HG03571 (cell line): Measurements from ENCODE around the gene SCLT1.

ENCODE experiments used
- ATAC-seq: cut with Tn5 transposase; IDR thresholded peaks from one replicate; pipeline ENCODE4 v1.9.1; 2021; ENCODE audit not compliant: unreplicated experiment

SCLT1 gene

DNA sequence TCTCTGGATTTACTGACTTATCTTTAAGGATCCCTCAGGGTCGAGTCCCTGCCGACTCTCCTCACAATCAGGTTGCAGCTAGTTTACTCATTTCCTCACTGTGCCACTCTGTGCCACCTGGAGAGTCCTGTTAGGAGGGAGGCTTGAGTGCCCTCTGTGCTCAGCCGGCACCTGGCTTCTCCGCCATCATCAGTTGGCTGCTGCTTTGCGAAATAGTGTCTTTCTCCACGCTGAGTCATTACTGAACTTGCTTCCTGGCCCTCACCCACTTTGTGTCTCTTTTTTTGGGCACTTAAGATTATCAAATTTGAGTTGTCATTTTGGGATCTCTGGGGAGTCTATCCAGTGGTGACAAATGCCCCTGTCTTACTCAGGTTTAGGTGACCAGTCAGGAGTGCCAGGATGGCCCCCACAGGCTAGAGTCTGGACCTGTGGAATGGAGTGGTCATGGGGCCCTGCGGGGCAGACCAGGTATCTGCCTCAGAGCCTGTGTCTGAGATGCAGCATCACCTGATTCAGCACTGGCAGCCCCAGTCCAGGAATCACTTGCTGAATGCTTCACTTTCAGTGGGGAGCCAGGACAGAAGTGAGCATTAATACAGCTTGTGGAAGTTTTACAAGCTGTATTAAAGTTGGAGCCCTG lies 246.1 kb downstream of the SCLT1 start:
- ATAC-seq = no peak

- ATAC-seq = no peak
Observed at GRCh38 chr4:128846063-128846462, 247.3 kb downstream of the SCLT1 start.

GRCh38 chr4:128844931-128845330 lies 248.4 kb downstream of the SCLT1 start:
- ATAC-seq = no peak

DNA sequence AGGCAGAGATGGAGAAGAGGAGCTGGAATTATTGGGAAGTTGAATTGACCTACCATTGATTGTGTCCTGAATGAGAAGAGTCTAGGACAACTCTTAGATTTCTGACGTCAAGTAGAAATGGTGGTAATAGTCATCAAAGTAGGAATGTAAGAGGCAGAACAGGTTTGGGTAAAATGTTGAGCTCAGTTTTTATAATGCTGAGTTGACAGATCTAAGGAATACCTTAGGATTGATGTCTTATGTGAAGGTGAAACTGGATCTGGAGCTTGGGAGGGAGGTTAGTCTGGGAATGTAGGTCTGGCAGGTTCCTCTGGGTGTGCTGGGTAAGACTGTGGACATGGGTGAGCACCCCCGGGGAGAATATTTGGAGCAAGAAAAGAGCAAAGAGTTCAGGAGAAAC lies 251.9 kb downstream of the SCLT1 start:
- no peak for ATAC-seq

DNA sequence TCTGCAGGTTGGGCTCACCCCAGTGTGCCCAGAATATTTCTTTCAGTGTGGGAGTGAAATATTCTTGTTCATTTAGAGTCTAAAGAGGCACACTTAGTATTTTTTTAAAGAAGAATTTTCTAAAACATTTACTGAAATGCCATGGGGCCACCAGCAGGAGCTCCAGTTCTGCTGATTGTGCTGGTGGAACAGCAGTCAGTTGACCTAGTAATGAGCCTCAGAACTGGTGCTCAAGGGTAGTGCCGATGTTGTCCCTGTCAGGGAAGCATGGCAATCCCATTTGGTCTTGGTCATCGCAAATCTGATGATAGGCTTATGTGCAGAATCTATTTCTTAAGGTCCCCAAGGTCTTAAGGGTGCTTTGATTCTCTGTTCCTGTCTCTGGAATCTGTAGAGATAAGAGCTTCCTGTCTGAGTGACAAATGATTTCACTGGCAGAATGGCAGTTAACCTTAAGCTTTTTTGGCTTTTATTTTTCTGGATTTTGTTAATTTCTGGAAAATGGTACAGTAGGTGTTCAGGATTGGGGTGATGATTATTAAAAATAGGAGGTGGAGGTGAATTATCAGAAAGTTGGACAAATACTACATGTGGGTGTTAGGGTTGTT lies 252.5 kb downstream of the SCLT1 start:
- ATAC-seq = no peak

GRCh38 chr4:128837679-128838078 lies 255.7 kb downstream of the SCLT1 start:
- ATAC-seq = no peak

DNA sequence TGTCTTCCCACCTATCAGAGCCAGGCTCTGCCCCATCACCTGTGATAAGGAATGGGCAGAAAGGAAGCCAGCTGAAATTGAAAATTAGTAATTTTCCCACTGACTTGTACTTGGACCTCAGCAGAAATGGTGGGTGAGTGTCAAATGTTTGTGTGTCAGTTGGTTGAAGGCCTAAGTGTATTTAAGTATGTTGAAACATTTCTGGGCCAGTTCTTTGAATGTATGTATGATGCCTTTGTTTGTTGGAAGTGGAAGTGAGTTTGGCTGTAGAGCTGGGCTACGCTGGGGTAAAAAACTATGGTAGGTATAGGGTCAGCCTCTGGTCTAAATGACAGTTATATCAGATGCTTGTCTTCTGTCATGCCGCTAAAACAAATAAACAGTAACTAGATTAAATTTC lies 256.1 kb downstream of the SCLT1 start:
- no peak for ATAC-seq

GRCh38 chr4:128835498-128836222 lies 257.7 kb downstream of the SCLT1 start:
- ATAC-seq = no peak
